NCI-H2227 (cell line): ENCODE data around the gene NCOA4.
"Not testable (repeated sequence)": the region's sequence is repeated elsewhere in the genome, so short reads cannot be mapped to it uniquely, and the experiment has no call there.

ENCODE experiments used
- DNase-seq: peaks from one replicate; lab custom pipeline; 2025; ENCODE audit not compliant: unreplicated experiment; lab: John Stamatoyannopoulos, UW

NCOA4 gene

GRCh38 chr10:46052791-46053375 is 22.5 kb upstream of the NCOA4 start:
- DNase-seq: no peak

- DNase-seq: no peak
Measured at GRCh38 chr10:46052057-46052790, 21.8 kb upstream of the NCOA4 start.

GRCh38 chr10:46050941-46051623 is 20.7 kb upstream of the NCOA4 start:
- no peak for DNase-seq

GRCh38 chr10:46049497-46049831 is 19.0 kb upstream of the NCOA4 start:
- DNase-seq: not testable (repeated sequence)

- DNase-seq: no peak
Measured at GRCh38 chr10:46048152-46048551, 17.7 kb upstream of the NCOA4 start.

- DNase-seq: no peak
Measured at GRCh38 chr10:46046261-46046660, 15.8 kb upstream of the NCOA4 start, which contains the start of gene MSMB. MSMB (minus strand) TSS chr10:46046269; CDS start chr10:46046237, 32 bp downstream.

GRCh38 chr10:46042527-46042926 is 12.1 kb upstream of the NCOA4 start:
- no peak for DNase-seq

- no peak for DNase-seq
Measured at GRCh38 chr10:46040004-46040403, 9.6 kb upstream of the NCOA4 start.

GRCh38 chr10:46037107-46037825 is 6.8 kb upstream of the NCOA4 start:
- DNase-seq: no peak

- DNase-seq: no peak
Measured at GRCh38 chr10:46035923-46036849, 5.8 kb upstream of the NCOA4 start.

GRCh38 chr10:46033602-46034011 is 3.2 kb upstream of the NCOA4 start:
- no peak for DNase-seq

GRCh38 chr10:46031648-46032532 is 1.5 kb upstream of the NCOA4 start:
- no peak for DNase-seq

GRCh38 chr10:46029461-46030030 is 877 bp downstream of the NCOA4 start:
- DNase-seq: no peak

- DNase-seq: peak; percentile 43
Measured at GRCh38 chr10:46028584-46029460, 1.6 kb downstream of the NCOA4 start.

- no peak for DNase-seq
Measured at GRCh38 chr10:46026106-46026505, 4.3 kb downstream of the NCOA4 start.

- DNase-seq: no peak
Measured at GRCh38 chr10:46025406-46025805, 5.0 kb downstream of the NCOA4 start.

- DNase-seq: no peak
Measured at GRCh38 chr10:46024948-46025347, 5.5 kb downstream of the NCOA4 start.

GRCh38 chr10:46022978-46023702 is 7.3 kb downstream of the NCOA4 start:
- peak; percentile 73 for DNase-seq
